PC-9 (cell line): ENCODE data around the gene ABTB2. TPM values are rescaled to one million over a fixed set of nuclear protein-coding genes. Genes with fewer than 3 reads are reported as not detected.

Source experiments
- BruUV-seq: library from RNA; stranded (reverse); fragments of 400-500 nt; replicated peaks from 2 replicates; lab custom pipeline; 2021; lab: Mats Ljungman, UMichigan
- CTCF ChIA-PET: fragments of 300-600 bp; sonication (Branson Sonifier 250); formaldehyde crosslinking; loops from one replicate; lab custom pipeline; 2022; ENCODE audit warnings: antibody characterized with exemption; lab: Charles Lee
- POLR2A ChIA-PET: fragments of 300-600 bp; sonication (Branson Sonifier 250); formaldehyde crosslinking; loops from one replicate; lab custom pipeline; 2022; ENCODE audit warnings: antibody characterized with exemption; ENCODE audit not compliant: unreplicated experiment; lab: Charles Lee
- DNase-seq, 2 experiments: peaks; one replicate each; pipeline versions ENCODE4 v3.0.0 to v3.0.0-alpha.2; 2015 to 2022; ENCODE audit warnings: mixed read lengths in 1 of 2
- H2AFZ ChIP-seq: fragments of 200-600 bp; sonication (generic); 2 replicates; pipeline ENCODE4 v1.8.1; 2017; ENCODE audit warnings: antibody characterized with exemption
- H3F3A ChIP-seq: fragments of 200-600 bp; sonication (generic); 2 replicates; pipeline ENCODE4 v1.8.1; 2017; ENCODE audit warnings: antibody characterized with exemption, mild to moderate bottlenecking, low read depth; ENCODE audit not compliant: insufficient read depth
- H3K27ac ChIP-seq: fragments of 200-600 bp; sonication (generic); 2 replicates; pipeline ENCODE4 v1.6.1; 2016; ENCODE audit warnings: mixed run types
- H3K27me3 ChIP-seq: fragments of 200-600 bp; sonication (generic); 2 replicates; pipeline ENCODE4 v1.6.1; 2016; ENCODE audit warnings: low read depth, mixed run types; ENCODE audit not compliant: insufficient read depth
- H3K36me3 ChIP-seq: fragments of 200-600 bp; sonication (generic); 2 replicates; pipeline ENCODE4 v1.6.1; 2016; ENCODE audit warnings: low read depth, mixed run types
- H3K4me1 ChIP-seq: fragments of 200-600 bp; sonication (generic); replicated peaks from 2 replicates; pipeline ENCODE4 v1.6.1; 2016; ENCODE audit warnings: mixed run types; ENCODE audit not compliant: insufficient read depth
- H3K4me2 ChIP-seq: fragments of 200-600 bp; sonication (generic); 2 replicates; pipeline ENCODE4 v1.6.1; 2017; ENCODE audit warnings: mixed run types
- H3K4me3 ChIP-seq: fragments of 200-600 bp; sonication (generic); 2 replicates; pipeline ENCODE4 v1.6.1; 2016; ENCODE audit warnings: mixed run types
- H3K79me2 ChIP-seq: fragments of 200-600 bp; sonication (generic); 2 replicates; pipeline ENCODE4 v1.6.1; 2017; ENCODE audit warnings: low read depth, mixed run types
- H3K9me2 ChIP-seq: fragments of 200-600 bp; sonication (generic); 2 replicates; pipeline ENCODE4 v1.8.1; 2017; ENCODE audit warnings: mild to moderate bottlenecking; ENCODE audit not compliant: insufficient read depth
- H3K9me3 ChIP-seq: fragments of 200-600 bp; sonication (generic); 2 replicates; pipeline ENCODE4 v1.8.1; 2016; ENCODE audit warnings: low read depth; ENCODE audit not compliant: insufficient read depth
- H4K20me1 ChIP-seq: fragments of 200-600 bp; sonication (generic); 2 replicates; pipeline ENCODE4 v1.8.1; 2017; ENCODE audit not compliant: insufficient read depth
- EZH2 ChIP-seq: fragments of 200-600 bp; sonication (generic); IDR thresholded peaks from 2 replicates; pipeline ENCODE4 v1.8.0; 2017; ENCODE audit warnings: antibody characterized with exemption, low read depth
- intact Hi-C: fragments of 100-400 bp; cut with micrococcal nuclease; formaldehyde crosslinking; loops from one replicate; pipeline ENCODE4 v1.10.0; 2022; ENCODE audit not compliant: unreplicated experiment
- total RNA-seq: library from RNA; stranded (reverse); gene quantifications from 2 replicates; pipeline ENCODE4 v1.2.3, GENCODE V29; 2021
- TF ChIP-seq, protein P1 (sequence below): fragments of 200-600 bp; sonication (generic); conservative IDR thresholded peaks from 2 replicates; pipeline ENCODE4 v1.6.1; 2017; ENCODE audit warnings: mixed run types, antibody characterized with exemption, mild to moderate bottlenecking, moderate library complexity

ABTB2 gene
- total RNA-seq, 1 experiment from 2014 or later = 12.9 TPM

DNA sequence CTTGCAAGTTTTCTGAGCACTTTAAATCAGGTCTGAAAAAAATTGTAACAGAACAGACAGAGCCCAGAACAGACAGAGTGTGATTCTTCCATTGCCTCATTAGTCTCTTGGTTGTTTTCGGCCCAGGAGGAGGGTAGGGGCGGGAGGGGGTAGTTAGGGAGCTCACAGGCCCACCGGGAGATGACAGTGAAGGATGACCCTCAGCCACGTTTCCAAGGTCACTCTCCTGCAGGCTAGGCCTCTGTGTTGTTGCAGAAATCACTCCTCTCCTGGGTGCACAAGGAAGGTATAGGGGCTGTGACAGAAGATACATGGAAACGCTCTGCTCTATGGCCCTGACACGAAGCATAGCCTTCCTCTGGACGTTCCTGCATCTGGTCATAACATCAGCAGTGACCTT lies 69.3 kb downstream of the ABTB2 start:
- H3K4me2 ChIP-seq = no peak overlapping the region
- no peak for TF ChIP-seq EZH2
- TF ChIP-seq, protein P1, sequence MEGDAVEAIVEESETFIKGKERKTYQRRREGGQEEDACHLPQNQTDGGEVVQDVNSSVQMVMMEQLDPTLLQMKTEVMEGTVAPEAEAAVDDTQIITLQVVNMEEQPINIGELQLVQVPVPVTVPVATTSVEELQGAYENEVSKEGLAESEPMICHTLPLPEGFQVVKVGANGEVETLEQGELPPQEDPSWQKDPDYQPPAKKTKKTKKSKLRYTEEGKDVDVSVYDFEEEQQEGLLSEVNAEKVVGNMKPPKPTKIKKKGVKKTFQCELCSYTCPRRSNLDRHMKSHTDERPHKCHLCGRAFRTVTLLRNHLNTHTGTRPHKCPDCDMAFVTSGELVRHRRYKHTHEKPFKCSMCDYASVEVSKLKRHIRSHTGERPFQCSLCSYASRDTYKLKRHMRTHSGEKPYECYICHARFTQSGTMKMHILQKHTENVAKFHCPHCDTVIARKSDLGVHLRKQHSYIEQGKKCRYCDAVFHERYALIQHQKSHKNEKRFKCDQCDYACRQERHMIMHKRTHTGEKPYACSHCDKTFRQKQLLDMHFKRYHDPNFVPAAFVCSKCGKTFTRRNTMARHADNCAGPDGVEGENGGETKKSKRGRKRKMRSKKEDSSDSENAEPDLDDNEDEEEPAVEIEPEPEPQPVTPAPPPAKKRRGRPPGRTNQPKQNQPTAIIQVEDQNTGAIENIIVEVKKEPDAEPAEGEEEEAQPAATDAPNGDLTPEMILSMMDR = no peak
- no peak for DNase-seq
- H3K27me3 ChIP-seq = no peaks in the 10 kb centered on the region
- H3K9me2 ChIP-seq = no peaks in the 10 kb centered on the region
- no peaks in the 10 kb centered on the region for H3F3A ChIP-seq
- H3K4me3 ChIP-seq = no peak overlapping the region
- intact Hi-C loops = no loop called here
- H3K36me3 ChIP-seq = no peaks in the 10 kb centered on the region
- H2AFZ ChIP-seq = no peak overlapping the region
- BruUV-seq = no TSS peak
- no peak overlapping the region for H3K27ac ChIP-seq
- no peaks in the 10 kb centered on the region for H3K9me3 ChIP-seq
- ChIA-PET POLR2A (no interaction called here), CTCF (no interaction called here)
- H3K4me1 ChIP-seq = peaks cover 18% of the 10 kb centered on the region
- no peaks in the 10 kb centered on the region; the same call in 1 of the 2 replicates for H4K20me1 ChIP-seq
- H3K79me2 ChIP-seq = peaks cover 91% of the 10 kb centered on the region

DNA sequence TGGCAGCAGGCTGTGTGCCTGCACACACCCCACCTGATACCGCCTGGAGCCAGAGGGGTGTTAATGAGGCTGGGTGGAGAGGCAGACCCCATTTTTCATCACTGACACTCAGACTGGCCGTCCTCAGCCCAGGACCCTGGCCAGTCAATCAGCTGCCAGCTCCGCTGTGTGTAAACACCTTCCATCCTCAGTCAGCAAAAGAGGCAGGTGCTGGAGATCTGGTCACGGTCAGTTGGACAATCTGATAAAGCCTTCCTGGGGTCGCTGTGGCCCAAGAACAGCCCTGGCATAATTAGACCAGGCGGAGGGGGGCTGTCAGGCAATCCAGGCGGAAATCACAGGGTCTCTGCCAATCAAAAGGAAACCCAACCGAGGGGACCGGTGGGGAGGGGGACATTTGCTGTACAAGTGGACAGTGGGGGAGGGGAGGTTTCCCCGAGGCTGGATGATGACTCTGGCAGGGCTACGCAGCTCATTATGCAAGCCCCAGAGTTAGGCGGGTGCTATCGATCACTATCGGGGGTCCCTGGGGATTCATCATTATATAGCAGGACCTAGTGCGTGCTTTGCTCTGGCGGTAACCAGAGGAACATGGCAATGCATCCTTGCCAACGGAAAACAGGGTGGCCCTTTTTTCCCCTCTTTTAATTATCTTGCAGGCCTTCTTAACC lies 72.9 kb downstream of the ABTB2 start:
- TF ChIP-seq EZH2 = no peak
- Histone ChIP-seq H3K36me3 (no peaks in the 10 kb centered on the region), H3F3A (no peaks in the 10 kb centered on the region; the same call in 1 of the 2 replicates), H3K4me2 (no peak overlapping the region), H3K4me3 (no peak overlapping the region), H3K27ac (no peak overlapping the region), H3K79me2 (peaks cover 91% of the 10 kb centered on the region), H2AFZ (no peak overlapping the region), H4K20me1 (no peaks in the 10 kb centered on the region; the same call in 1 of the 2 replicates), H3K9me3 (no peaks in the 10 kb centered on the region), H3K27me3 (no peaks in the 10 kb centered on the region), H3K4me1 (peaks cover 18% of the 10 kb centered on the region), H3K9me2 (no peaks in the 10 kb centered on the region)
- BruUV-seq = no TSS peak
- POLR2A ChIA-PET = no interaction called here
- intact Hi-C loops = no loop called here
- CTCF ChIA-PET = no interaction called here
- no peak for DNase-seq

DNA sequence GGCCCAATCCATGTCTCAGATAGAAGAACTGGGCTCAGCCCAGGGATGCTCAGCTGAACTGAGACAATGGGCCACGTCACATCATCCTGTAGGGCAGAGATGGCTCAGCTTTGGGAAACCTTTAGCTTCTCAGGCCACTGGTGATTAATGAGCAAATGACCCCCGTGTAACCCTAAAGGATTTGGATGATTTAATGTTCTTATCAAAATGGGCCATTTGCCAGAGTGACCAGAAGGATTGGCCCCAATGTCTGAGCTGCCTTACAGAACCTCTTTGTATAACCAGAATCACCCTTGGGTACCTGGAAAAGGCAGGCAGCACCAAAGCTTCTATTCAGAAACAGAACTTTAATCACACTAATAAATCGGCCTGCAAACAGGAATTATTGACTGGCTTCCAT lies 73.7 kb downstream of the ABTB2 start:
- Histone ChIP-seq H4K20me1 (no peaks in the 10 kb centered on the region), H3K27me3 (no peaks in the 10 kb centered on the region), H3K27ac (no peak overlapping the region), H3K36me3 (no peaks in the 10 kb centered on the region), H3K4me3 (no peak overlapping the region), H3K79me2 (peaks cover 91% of the 10 kb centered on the region), H3K9me2 (no peaks in the 10 kb centered on the region), H2AFZ (no peak overlapping the region), H3K4me1 (peaks cover 18% of the 10 kb centered on the region), H3K9me3 (no peaks in the 10 kb centered on the region), H3F3A (no peaks in the 10 kb centered on the region; the same call in 1 of the 2 replicates), H3K4me2 (no peak overlapping the region)
- peak in 1 of 2 experiments; percentile 60 for DNase-seq
- TF ChIP-seq, protein P1 = no peak
- no peak for TF ChIP-seq EZH2
- BruUV-seq = no TSS peak
- ChIA-PET POLR2A (interaction anchor here (0.6 kb wide), 1 partner anchor 74 kb away, joined by 4 read pairs; the partner anchor contains the start of gene ABTB2), CTCF (interaction anchor here (0.7 kb wide), 1 partner anchor 19 kb away, joined by 12 read pairs; no protein-coding TSS in a partner anchor)
- intact Hi-C loops = no loop called here
